Neural progenitor cell (in vitro differentiated cells): Measurements from ENCODE around the gene TMEM63B.

Experiments
- CTCF ChIP-seq: fragments of 200-600 bp; sonication (generic); IDR thresholded peaks from 2 replicates; pipeline ENCODE4 v1.5.1; 2017; ENCODE audit warnings: antibody characterized with exemption, mild to moderate bottlenecking
- EZH2 ChIP-seq: fragments of 200-600 bp; sonication (generic); IDR thresholded peaks from 2 replicates; pipeline ENCODE4 v1.6.1; 2017; ENCODE audit warnings: antibody characterized with exemption, mild to moderate bottlenecking, moderate library complexity

- TF ChIP-seq CTCF (no peak), EZH2 (no peak)
Observed at GRCh38 chr6:44107017-44107416, 20.3 kb upstream of the TMEM63B start.
